Neuronal stem cell (in vitro differentiated cells): ENCODE results near the gene PALM.

Experiments used
- DNase-seq: peaks from one replicate; pipeline ENCODE4 v3.0.0-alpha.2; 2013; ENCODE audit warnings: low spot score
- H2AFZ ChIP-seq: one replicate; pipeline ENCODE4 v1.6.1; 2013; ENCODE audit warnings: mild to moderate bottlenecking, low read length, inconsistent platforms
- H2AK5ac ChIP-seq: 2 replicates; pipeline ENCODE4 v1.6.1; 2013; ENCODE audit warnings: low read depth, mild to moderate bottlenecking, inconsistent platforms, low read length, moderate library complexity, mixed read lengths
- H2BK120ac ChIP-seq: 2 replicates; pipeline ENCODE4 v1.6.1; 2013; ENCODE audit warnings: low read depth, mild to moderate bottlenecking, inconsistent platforms, low read length, moderate library complexity, mixed read lengths
- H2BK12ac ChIP-seq: one replicate; pipeline ENCODE4 v1.6.1; 2013; ENCODE audit warnings: low read length, inconsistent platforms
- H2BK15ac ChIP-seq: 2 replicates; pipeline ENCODE4 v1.6.1; 2013; ENCODE audit warnings: mild to moderate bottlenecking, low read length, inconsistent platforms, mixed read lengths
- H2BK5ac ChIP-seq: one replicate; pipeline ENCODE4 v1.6.1; 2013; ENCODE audit warnings: inconsistent platforms, mild to moderate bottlenecking, low read length, moderate library complexity
- H3K14ac ChIP-seq: one replicate; pipeline ENCODE4 v1.6.1; 2013; ENCODE audit warnings: low read length, inconsistent platforms
- H3K18ac ChIP-seq: 2 replicates; pipeline ENCODE4 v1.6.1; 2013; ENCODE audit warnings: low read length, inconsistent platforms
- H3K23ac ChIP-seq: 2 replicates; pipeline ENCODE4 v1.6.1; 2013; ENCODE audit warnings: low read depth, mild to moderate bottlenecking, mixed read lengths, low read length, inconsistent platforms; ENCODE audit not compliant: poor library complexity
- H3K27ac ChIP-seq: replicated peaks from 3 replicates; pipeline ENCODE4 v1.5.1; 2013; ENCODE audit warnings: low read length, inconsistent platforms
- H3K27me3 ChIP-seq, 3 experiments: 2 replicates each; pipeline ENCODE4 v1.6.1; 2013; ENCODE audit warnings: low read length in 3 of 3, mild to moderate bottlenecking in 2 of 3, inconsistent platforms in 1 of 3, low read depth in 1 of 3, mixed read lengths in 1 of 3, moderate library complexity in 1 of 3; ENCODE audit not compliant: control insufficient read depth in 3 of 3, insufficient read depth in 3 of 3
- H3K36me3 ChIP-seq, 2 donors: replicated peaks in 1 of 2; 2 replicates each; pipeline ENCODE4 v1.6.1; 2013; ENCODE audit warnings: low read length in 2 of 2; ENCODE audit not compliant: control insufficient read depth in 2 of 2, insufficient read depth in 2 of 2
- H3K4ac ChIP-seq: 2 replicates; pipeline ENCODE4 v1.6.1; 2013; ENCODE audit warnings: inconsistent platforms, mild to moderate bottlenecking, low read length, moderate library complexity
- H3K4me1 ChIP-seq, 2 donors: 1 replicate in 1 of 2; 2 replicates in 1 of 2; pipeline ENCODE4 v1.6.1; 2013; ENCODE audit warnings: low read length in 2 of 2, low read depth in 1 of 2; ENCODE audit not compliant: control insufficient read depth in 2 of 2, insufficient read depth in 1 of 2
- H3K4me2 ChIP-seq: one replicate; pipeline ENCODE4 v1.6.1; 2013; ENCODE audit warnings: mild to moderate bottlenecking, low read length, inconsistent platforms; ENCODE audit not compliant: insufficient read depth, poor library complexity, severe bottlenecking
- H3K4me3 ChIP-seq, 2 donors: 2 replicates each; pipeline ENCODE4 v1.5.1; 2013; ENCODE audit warnings: low read length in 2 of 2, mild to moderate bottlenecking in 2 of 2, inconsistent platforms in 1 of 2, moderate library complexity in 1 of 2
- H3K79me1 ChIP-seq: one replicate; pipeline ENCODE4 v1.6.1; 2013; ENCODE audit warnings: low read depth, mild to moderate bottlenecking, inconsistent platforms, low read length, moderate library complexity
- H3K9ac ChIP-seq: one replicate; pipeline ENCODE4 v1.6.1; 2013; ENCODE audit warnings: mild to moderate bottlenecking, low read depth, low read length, inconsistent platforms; ENCODE audit not compliant: poor library complexity
- H3K9me3 ChIP-seq, 2 donors: replicated peaks in 1 of 2; 2 replicates each; pipeline versions ENCODE3 to v1.6.1; 2013; ENCODE audit warnings: low read length in 2 of 2, mild to moderate bottlenecking in 2 of 2, inconsistent platforms in 1 of 2, low read depth in 1 of 2, mixed read lengths in 1 of 2, moderate library complexity in 1 of 2; ENCODE audit not compliant: control insufficient read depth in 2 of 2, insufficient read depth in 1 of 2
- H4K8ac ChIP-seq: one replicate; pipeline ENCODE4 v1.6.1; 2013; ENCODE audit warnings: low read depth, mild to moderate bottlenecking, inconsistent platforms, low read length, moderate library complexity
- H4K91ac ChIP-seq: one replicate; pipeline ENCODE4 v1.6.1; 2013; ENCODE audit warnings: low read length, low read depth, mild to moderate bottlenecking, inconsistent platforms; ENCODE audit not compliant: poor library complexity
- WGBS, 2 donors: extraction: QIAGEN DNeasy Blood & Tissue Kit; methylation state at CpG; one replicate each; pipeline ENCODE4 v1.1.7; 2013; ENCODE audit warnings: missing lambda C conversion rate in 2 of 2, mixed read lengths in 1 of 2; ENCODE audit not compliant: insufficient read length in 2 of 2, insufficient replicate concordance in 1 of 2; ENCODE audit errors: extremely low coverage in 2 of 2; 5-methylcytosine and 5-hydroxymethylcytosine counted together

Gene PALM

DNA sequence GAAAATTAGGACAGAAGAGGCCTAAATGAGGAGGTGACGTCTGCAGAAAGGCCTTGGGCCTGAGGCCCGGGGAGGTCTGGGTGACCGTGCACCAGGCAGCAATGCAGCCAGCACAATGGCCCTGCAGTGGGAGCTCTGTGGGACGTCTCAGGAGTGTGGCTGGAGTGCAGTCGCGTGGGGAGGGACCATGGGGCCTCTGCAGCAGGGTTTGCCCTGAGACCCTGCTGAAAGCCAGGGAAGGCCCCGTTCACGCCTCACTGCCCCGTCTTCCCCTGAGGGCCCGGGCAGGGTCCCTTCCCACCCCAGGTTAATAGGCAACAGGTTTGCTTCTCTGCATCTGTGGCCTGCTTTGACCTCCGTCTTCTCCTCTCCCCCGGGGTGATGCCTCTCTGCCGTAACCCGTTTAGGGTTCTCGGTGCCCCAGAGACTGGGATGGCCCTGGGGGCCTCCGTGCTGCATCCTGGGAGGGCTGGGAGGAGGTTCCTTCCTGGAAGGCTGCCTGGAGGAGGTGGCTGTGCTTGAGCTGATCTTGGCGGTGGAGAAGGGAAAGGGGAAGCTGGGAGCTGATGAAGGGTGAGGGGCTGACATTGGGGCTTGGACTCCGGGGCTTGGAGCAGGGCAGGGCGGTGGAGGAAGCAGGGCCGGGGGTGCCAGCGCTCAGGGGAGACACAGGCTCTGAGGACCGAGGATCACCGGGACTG is 9.7 kb downstream of the PALM start:
- Histone ChIP-seq H2BK12ac (no peak overlapping the region), H4K8ac (no peak overlapping the region), H2AK5ac (no peak overlapping the region), H2BK5ac (peak overlapping the region; percentile 75), H3K18ac (peak overlapping the region; percentile 19), H3K9ac (peak overlapping the region; percentile 44), H2BK15ac (no peak overlapping the region), H3K4me1 (peaks cover 6 to 28% of the 10 kb centered on the region in 2 donors), H4K91ac (peak overlapping the region; percentile 43), H3K14ac (no peak overlapping the region), H3K27ac (no peak overlapping the region), H3K4ac (no peak overlapping the region), H3K4me3 (no peak overlapping the region), H2BK120ac (no peak overlapping the region), H3K79me1 (peaks cover 21% of the 10 kb centered on the region), H3K23ac (peak overlapping the region; percentile 89), H3K27me3 (no peaks in the 10 kb centered on the region), H3K9me3 (peaks cover 4 to 9% of the 10 kb centered on the region in 2 donors), H3K4me2 (no peak overlapping the region), H3K36me3 (peaks cover 2 to 4% of the 10 kb centered on the region in 2 donors), H2AFZ (no peak overlapping the region)
- no peak for DNase-seq
- no CpG with 5 or more reads among the region's 23 CpGs for WGBS, 2 donors

DNA sequence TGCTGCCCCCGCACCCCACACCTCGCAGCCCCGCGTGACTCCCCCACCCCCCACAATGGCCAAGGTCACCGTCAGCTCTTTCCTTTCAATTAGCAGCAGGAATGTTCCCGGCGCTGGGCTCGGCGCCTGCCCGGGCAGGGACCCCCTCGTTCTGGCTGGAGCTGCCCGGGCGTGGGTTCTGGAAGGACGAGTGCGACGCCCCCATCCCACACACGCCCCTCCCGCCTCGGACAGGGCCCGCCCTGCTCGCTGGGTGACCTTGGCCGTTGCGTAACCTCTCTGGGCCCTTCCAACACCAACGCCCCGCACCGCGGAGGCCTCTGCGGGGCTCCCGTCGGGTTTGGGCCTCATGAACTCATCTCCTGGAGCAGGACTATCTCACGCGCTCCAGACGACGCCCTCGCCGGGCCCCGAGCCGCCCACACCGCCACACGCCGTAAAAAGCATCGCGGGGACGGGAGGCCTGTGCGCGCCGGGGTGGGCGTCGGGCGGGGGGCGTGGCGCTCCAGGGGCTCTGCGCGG is 10.3 kb downstream of the PALM start:
- Histone ChIP-seq H2BK12ac (no peak overlapping the region), H3K23ac (peak overlapping the region; percentile 65)
- no CpG with 5 or more reads among the region's 54 CpGs for WGBS, 2 donors

GRCh38 chr19:719636-720344 is 11.1 kb downstream of the PALM start:
- Histone ChIP-seq H3K9ac (no peak overlapping the region), H3K18ac (no peak overlapping the region), H3K23ac (no peak overlapping the region), H2AFZ (no peak overlapping the region), H3K36me3 (peaks cover 2 to 8% of the 10 kb centered on the region in 2 donors), H2BK5ac (peak overlapping the region; percentile 75), H4K8ac (no peak overlapping the region), H3K27ac (no peak overlapping the region), H3K27me3 (no peaks in the 10 kb centered on the region), H4K91ac (no peak overlapping the region), H3K14ac (no peak overlapping the region), H3K4me3 (no peak overlapping the region), H3K79me1 (peaks cover 25% of the 10 kb centered on the region), H3K4me1 (peaks cover 6 to 28% of the 10 kb centered on the region in 2 donors), H3K4ac (no peak overlapping the region), H3K4me2 (peak overlapping the region; percentile 18), H2BK15ac (no peak overlapping the region), H2BK120ac (no peak overlapping the region), H3K9me3 (peaks cover 4 to 9% of the 10 kb centered on the region in 2 donors), H2AK5ac (no peak overlapping the region), H2BK12ac (no peak overlapping the region)
- no peak for DNase-seq
- no CpG with 5 or more reads among the region's 79 CpGs for WGBS, 2 donors

More for the DNA sequence above, 10.3 kb downstream of the PALM start:
- peak overlapping the region; percentile 75 for H2BK5ac ChIP-seq
- peaks cover 6 to 28% of the 10 kb centered on the region in 2 donors for H3K4me1 ChIP-seq
- H3K9me3 ChIP-seq = peaks cover 4 to 9% of the 10 kb centered on the region in 2 donors
- H2AK5ac ChIP-seq = peak overlapping the region; percentile 46
- H3K18ac ChIP-seq = peak overlapping the region; percentile 28
- no peak overlapping the region for H3K4me2 ChIP-seq
- H3K4ac ChIP-seq = peak overlapping the region; percentile 66
- no peak for DNase-seq
- H3K79me1 ChIP-seq = peaks cover 24% of the 10 kb centered on the region
- no peak overlapping the region for H3K9ac ChIP-seq
- no peak overlapping the region for H3K14ac ChIP-seq
- H3K27me3 ChIP-seq = no peaks in the 10 kb centered on the region
- H4K8ac ChIP-seq = no peak overlapping the region
- H2AFZ ChIP-seq = no peak overlapping the region
- H2BK15ac ChIP-seq = no peak overlapping the region
- H3K4me3 ChIP-seq = no peak overlapping the region
- peaks cover 2 to 4% of the 10 kb centered on the region in 2 donors for H3K36me3 ChIP-seq
- no peak overlapping the region for H4K91ac ChIP-seq
- no peak overlapping the region for H3K27ac ChIP-seq
- H2BK120ac ChIP-seq = no peak overlapping the region
